B cell (primary cell): ENCODE results near the gene TM4SF5. TPM values are rescaled to one million over a fixed set of nuclear protein-coding genes. Genes with fewer than 3 reads are reported as not detected.

ENCODE experiments used
- ATAC-seq: fragments of 200-7000 bp; cut with Tn5 transposase; one replicate; pipeline ENCODE4 v1.10.0; 2021; ENCODE audit warnings: low read depth, mild to moderate bottlenecking, moderate number of reproducible peaks, moderate library complexity
- CTCF ChIA-PET: fragments of 350-600 bp; sonication (Branson Sonifier 250); formaldehyde crosslinking; loops from one replicate; lab custom pipeline; 2021; ENCODE audit warnings: antibody characterized with exemption, inconsistent platforms; lab: Charles Lee
- POLR2A ChIA-PET: fragments of 350-600 bp; sonication (Branson Sonifier 250); formaldehyde crosslinking; loops from one replicate; lab custom pipeline; 2021; ENCODE audit warnings: antibody characterized with exemption; lab: Charles Lee
- DNase-seq: peaks from one replicate; pipeline ENCODE4 v3.0.0; 2013
- H2AFZ ChIP-seq: 2 replicates; pipeline ENCODE4 v1.6.1; 2012; ENCODE audit warnings: mild to moderate bottlenecking, low read depth, low read length; ENCODE audit not compliant: insufficient read depth, poor library complexity, severe bottlenecking
- H3K27ac ChIP-seq, 2 donors: 1 replicate in 1 of 2; 2 replicates in 1 of 2; pipeline ENCODE4 v1.5.1; 2012 to 2013; ENCODE audit warnings: low read length in 2 of 2, mild to moderate bottlenecking in 2 of 2, moderate library complexity in 1 of 2
- H3K27me3 ChIP-seq, 4 experiments: fragments of 200-600 bp in 1 of 4; sonication (generic) in 1 of 4; replicated peaks in 1 of 4; 1 replicate in 2 of 4; 2 replicates in 2 of 4; pipeline versions ENCODE4 v1.6.1 to v1.7.0; 2013 to 2016; ENCODE audit warnings: low read length in 3 of 4, mild to moderate bottlenecking in 2 of 4, mixed read lengths in 1 of 4, moderate library complexity in 1 of 4; ENCODE audit not compliant: insufficient read depth in 4 of 4, control insufficient read depth in 3 of 4; ENCODE audit errors: control extremely low read depth in 1 of 4
- H3K36me3 ChIP-seq, 2 experiments: replicated peaks in 1 of 2; 1 replicate in 1 of 2; 2 replicates in 1 of 2; pipeline versions ENCODE4 v1.6.1 to v1.7.1; 2013; ENCODE audit warnings: low read length in 1 of 2; ENCODE audit not compliant: insufficient read depth in 2 of 2, control insufficient read depth in 1 of 2; ENCODE audit errors: control extremely low read depth in 1 of 2, extremely low read depth in 1 of 2
- H3K4me1 ChIP-seq, 2 donors: fragments of 200-600 bp in 1 of 2; sonication (generic) in 1 of 2; 1 replicate in 1 of 2; 2 replicates in 1 of 2; pipeline versions ENCODE4 v1.5.1 to v1.6.1; 2013 to 2017; ENCODE audit warnings: low read length in 2 of 2; ENCODE audit not compliant: control insufficient read depth in 2 of 2, insufficient read depth in 2 of 2
- H3K4me2 ChIP-seq: replicated peaks from 2 replicates; pipeline ENCODE3; 2012; ENCODE audit warnings: mild to moderate bottlenecking, low read depth, low read length; ENCODE audit not compliant: poor library complexity, severe bottlenecking
- H3K4me3 ChIP-seq, 5 experiments: fragments of 200-600 bp in 1 of 5; sonication (generic) in 1 of 5; 1 replicate in 3 of 5; 2 replicates in 2 of 5; pipeline versions ENCODE4 v1.5.1 to v1.7.0; 2011 to 2016; ENCODE audit warnings: low read length in 4 of 5, mild to moderate bottlenecking in 4 of 5, low read depth in 2 of 5, control low read depth in 1 of 5, moderate library complexity in 1 of 5; ENCODE audit not compliant: insufficient read depth in 1 of 5; ENCODE audit errors: control extremely low read depth in 1 of 5, extremely low read depth in 1 of 5
- H3K79me2 ChIP-seq: fragments of 200-600 bp; sonication (generic); one replicate; pipeline ENCODE4 v1.6.0; 2016; ENCODE audit warnings: low read length; ENCODE audit not compliant: control insufficient read depth, insufficient read depth
- H3K9ac ChIP-seq: fragments of 200-600 bp; sonication (generic); 2 replicates; pipeline ENCODE4 v1.6.1; 2017; ENCODE audit warnings: mild to moderate bottlenecking, low read length, moderate library complexity
- H3K9me3 ChIP-seq, 3 donors: one replicate each; pipeline versions ENCODE4 v1.6.1 to v1.7.1; 2013; ENCODE audit warnings: low read length in 2 of 3; ENCODE audit not compliant: control insufficient read depth in 2 of 3, insufficient read depth in 1 of 3; ENCODE audit errors: control extremely low read depth in 1 of 3
- H4K20me1 ChIP-seq: 2 replicates; pipeline ENCODE4 v1.6.0; 2012; ENCODE audit warnings: mild to moderate bottlenecking, low read length; ENCODE audit not compliant: insufficient read depth, control insufficient read depth, poor library complexity, severe bottlenecking
- H3K27ac Mint-ChIP-seq: one replicate; pipeline ENCODE4 v1.8.0; 2021; ENCODE audit warnings: mixed read lengths
- H3K27me3 Mint-ChIP-seq: one replicate; pipeline ENCODE4 v1.8.0; 2021; ENCODE audit warnings: mixed read lengths
- H3K4me1 Mint-ChIP-seq: one replicate; pipeline ENCODE4 v1.8.0; 2021; ENCODE audit warnings: mixed read lengths
- H3K4me3 Mint-ChIP-seq: one replicate; pipeline ENCODE4 v1.8.0; 2021; ENCODE audit warnings: mixed read lengths
- H3K9me3 Mint-ChIP-seq: one replicate; pipeline ENCODE4 v1.8.0; 2022; ENCODE audit warnings: mixed read lengths; ENCODE audit not compliant: insufficient read depth
- CTCF ChIP-seq: fragments of 200-600 bp; IDR thresholded peaks from one replicate; pipeline ENCODE4 v1.8.0; 2022; ENCODE audit warnings: antibody characterized with exemption, mild to moderate bottlenecking
- EZH2 ChIP-seq: IDR thresholded peaks from 2 replicates; pipeline ENCODE4 v1.6.1; 2012; ENCODE audit warnings: borderline replicate concordance, low read depth, mild to moderate bottlenecking, moderate library complexity, low read length; ENCODE audit not compliant: insufficient read depth, poor library complexity, severe bottlenecking
- WGBS: methylation state at CpG from one replicate; pipeline ENCODE4 v1.1.5; 2013; ENCODE audit warnings: missing lambda C conversion rate; ENCODE audit not compliant: insufficient coverage; 5-methylcytosine and 5-hydroxymethylcytosine counted together
- intact Hi-C: fragments of 100-400 bp; cut with micrococcal nuclease; formaldehyde crosslinking; loops from one replicate; pipeline ENCODE4 v1.10.0; 2022
- polyA plus RNA-seq: library from polyadenylated mRNA; depleted of rRNA; stranded (reverse); fragments of >200 nt; gene quantifications from 2 replicates; pipeline ENCODE4 v1.2.3, GENCODE V29; 2012
- total RNA-seq, 2 donors: library from RNA; stranded (reverse); fragments of 120-200 nt in 1 of 2; gene quantifications; 1 replicate in 1 of 2; 2 replicates in 1 of 2; pipeline versions ENCODE4 v1.2.3 to v1.2.4, GENCODE V29; 2013 to 2022

The TM4SF5 gene
- total and polyA plus RNA-seq, 2 donors (not counting 1 experiment from before 2014, with no cell fraction given), result not detected

- ATAC-seq (no peak), DNase-seq (no peak)
- intact Hi-C loops, result no loop called here
- Mint-ChIP-seq H3K4me3 (no peak overlapping the region), H3K27me3 (peaks cover 4% of the 10 kb centered on the region), H3K4me1 (peaks cover 4% of the 10 kb centered on the region), H3K27ac (no peak overlapping the region), H3K9me3 (no peaks in the 10 kb centered on the region)
- H3K79me2 ChIP-seq, result no peaks in the 10 kb centered on the region
- no peak overlapping the region for H3K4me2 ChIP-seq
- 72% methylated on average over 9 of the region's 9 CpGs for WGBS
- CTCF ChIA-PET, result interaction anchor here (1.2 kb wide), 1 partner anchor 11 kb away, joined by 3 read pairs; no protein-coding TSS in a partner anchor
- no peaks in the 10 kb centered on the region for H3K9me3 ChIP-seq
- peaks cover 0 to 3% (median 0%) of the 10 kb centered on the region in 4 experiments for H3K27me3 ChIP-seq
- H3K36me3 ChIP-seq, result no peaks in the 10 kb centered on the region
- H3K4me1 ChIP-seq, result peaks cover 0 to 3% of the 10 kb centered on the region in 2 donors
- H3K27ac ChIP-seq, result no peak overlapping the region
- POLR2A ChIA-PET, result interaction anchor here (0.7 kb wide), 1 partner anchor 53 kb away, joined by 5 read pairs; no protein-coding TSS in a partner anchor
- no peak overlapping the region for H2AFZ ChIP-seq
- no peak for TF ChIP-seq EZH2
- no peak for TF ChIP-seq CTCF
- no peak overlapping the region for H3K9ac ChIP-seq
- H4K20me1 ChIP-seq, result no peaks in the 10 kb centered on the region
- no peak overlapping the region for H3K4me3 ChIP-seq
These were observed 5.0 kb upstream of the TM4SF5 start for GRCh38 chr17:4766723-4767122.

GRCh38 chr17:4768298-4768697, 3.4 kb upstream of the TM4SF5 start:
- H3K4me3 Mint-ChIP-seq, result no peak overlapping the region
- no peak overlapping the region for H3K27ac Mint-ChIP-seq
- DNase-seq (no peak), ATAC-seq (no peak)
- TF ChIP-seq CTCF (no peak), EZH2 (no peak)
- peaks cover 6% of the 10 kb centered on the region for H3K27me3 Mint-ChIP-seq
- Histone ChIP-seq H3K9me3 (no peaks in the 10 kb centered on the region), H3K36me3 (no peaks in the 10 kb centered on the region), H3K27me3 (peaks cover 0 to 4% (median 0%) of the 10 kb centered on the region in 4 experiments), H3K4me3 (no peak overlapping the region), H3K79me2 (no peaks in the 10 kb centered on the region), H4K20me1 (no peaks in the 10 kb centered on the region), H2AFZ (no peak overlapping the region), H3K27ac (no peak overlapping the region), H3K4me2 (no peak overlapping the region), H3K4me1 (peaks cover 0 to 3% of the 10 kb centered on the region in 2 donors), H3K9ac (no peak overlapping the region)
- H3K4me1 Mint-ChIP-seq, result peaks cover 4% of the 10 kb centered on the region
- ChIA-PET CTCF (interaction anchor here (1.1 kb wide), 1 partner anchor 12 kb away, joined by 3 read pairs; no protein-coding TSS in a partner anchor), POLR2A (no interaction called here)
- WGBS, result 93% methylated on average over 6 of the region's 6 CpGs
- no peaks in the 10 kb centered on the region for H3K9me3 Mint-ChIP-seq
- intact Hi-C loops, result no loop called here
